Midbrain (tissue), 1 donor: ENCODE measurements around the gene RGS3.
A peak's percentile ranks its signal among the peaks of the same experiment; 100 is the strongest.

Source experiments
- DNase-seq: peaks from one replicate; lab custom pipeline; 2025; lab: John Stamatoyannopoulos, UW

The RGS3 gene

GRCh38 chr9:113572076-113572861, 108.7 kb downstream of the RGS3 start:
- no peak for DNase-seq

GRCh38 chr9:113573046-113573958, 109.8 kb downstream of the RGS3 start:
- DNase-seq = no peak

GRCh38 chr9:113573959-113574352, 110.4 kb downstream of the RGS3 start:
- no peak for DNase-seq

GRCh38 chr9:113574441-113575262, 111.1 kb downstream of the RGS3 start:
- DNase-seq = no peak

DNA sequence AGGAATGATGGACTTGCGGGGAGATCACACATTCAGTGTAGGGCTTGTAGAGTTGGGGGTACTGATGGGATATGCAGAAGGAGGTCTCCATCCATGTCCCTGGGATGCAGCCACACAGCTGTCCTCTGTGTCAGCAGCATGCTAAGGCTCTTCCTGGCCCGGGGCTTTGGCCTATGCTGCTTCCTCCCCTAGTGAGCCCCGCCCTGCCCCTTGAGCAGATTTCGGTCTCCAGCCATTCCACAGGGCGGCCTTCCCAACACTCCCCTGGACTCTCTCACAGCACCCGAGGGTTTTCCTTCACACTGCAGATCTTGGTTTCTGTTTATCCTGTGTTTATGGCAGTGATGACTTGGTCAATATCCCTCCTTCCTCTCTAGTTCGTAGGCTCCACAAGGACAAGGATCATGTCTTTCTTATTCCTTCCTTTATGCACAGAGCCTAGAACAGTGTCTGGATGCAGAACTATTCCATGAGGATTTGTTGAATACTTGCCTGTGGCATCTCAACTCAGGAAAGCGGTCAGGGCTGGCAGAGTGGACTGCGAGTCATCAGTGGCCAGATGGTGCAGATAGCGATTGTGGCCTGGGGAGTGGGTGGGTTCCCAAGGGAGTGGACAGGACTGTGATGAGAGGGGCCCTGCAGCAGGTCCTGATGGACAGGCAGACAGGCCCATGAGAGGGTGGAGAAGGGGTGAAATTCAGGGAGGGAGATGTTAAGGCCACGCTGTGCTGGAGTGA, 114.2 kb downstream of the RGS3 start:
- no peak for DNase-seq

DNA sequence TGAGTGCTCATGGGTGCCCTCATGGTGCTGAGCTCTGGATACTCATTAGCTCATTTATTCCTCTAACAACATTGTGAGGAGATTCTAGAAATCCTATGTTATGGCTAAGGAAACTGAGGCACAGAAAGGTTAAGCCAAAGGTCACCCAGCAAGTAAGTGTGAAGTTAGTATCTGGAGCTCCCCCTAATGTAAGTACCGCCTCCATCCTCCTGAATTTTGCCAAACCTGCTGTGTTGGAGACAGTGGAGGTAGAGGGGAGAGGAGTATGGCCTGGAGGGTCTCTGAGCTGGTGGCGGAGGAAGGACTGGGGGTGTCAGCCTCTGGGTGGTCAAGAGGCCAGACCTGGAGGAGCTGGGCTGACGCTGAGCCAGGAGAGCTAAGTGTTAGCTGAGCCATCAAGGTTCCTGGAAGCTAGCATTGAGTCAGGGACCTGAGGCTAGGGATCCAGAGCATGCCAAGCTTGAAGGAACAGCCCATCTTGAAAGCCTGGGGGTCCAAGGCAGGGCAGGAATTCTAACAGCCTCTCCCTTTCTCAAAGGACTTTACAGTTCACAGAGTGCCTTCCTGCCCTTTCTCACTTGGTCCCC, 114.8 kb downstream of the RGS3 start:
- DNase-seq = no peak

DNA sequence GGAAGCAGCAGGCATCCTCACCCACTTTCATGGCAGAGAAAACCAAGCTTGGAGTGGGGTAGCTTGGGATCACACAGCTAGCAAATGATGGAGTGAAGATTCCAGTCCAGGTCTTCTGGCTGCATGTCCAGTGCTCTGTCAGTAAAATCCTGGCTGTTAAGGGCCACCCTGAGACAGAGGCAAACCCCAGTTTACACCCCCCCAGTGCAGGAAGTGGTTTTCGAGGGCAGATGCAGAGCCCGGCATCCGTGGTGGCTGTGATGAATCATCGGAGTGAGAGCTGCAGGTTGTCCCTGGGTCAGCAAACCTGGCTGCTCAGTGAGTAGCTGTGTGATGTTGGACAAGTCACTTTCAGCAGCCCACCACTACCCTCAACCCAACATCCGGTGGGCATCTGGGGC, 115.4 kb downstream of the RGS3 start:
- DNase-seq = no peak

DNA sequence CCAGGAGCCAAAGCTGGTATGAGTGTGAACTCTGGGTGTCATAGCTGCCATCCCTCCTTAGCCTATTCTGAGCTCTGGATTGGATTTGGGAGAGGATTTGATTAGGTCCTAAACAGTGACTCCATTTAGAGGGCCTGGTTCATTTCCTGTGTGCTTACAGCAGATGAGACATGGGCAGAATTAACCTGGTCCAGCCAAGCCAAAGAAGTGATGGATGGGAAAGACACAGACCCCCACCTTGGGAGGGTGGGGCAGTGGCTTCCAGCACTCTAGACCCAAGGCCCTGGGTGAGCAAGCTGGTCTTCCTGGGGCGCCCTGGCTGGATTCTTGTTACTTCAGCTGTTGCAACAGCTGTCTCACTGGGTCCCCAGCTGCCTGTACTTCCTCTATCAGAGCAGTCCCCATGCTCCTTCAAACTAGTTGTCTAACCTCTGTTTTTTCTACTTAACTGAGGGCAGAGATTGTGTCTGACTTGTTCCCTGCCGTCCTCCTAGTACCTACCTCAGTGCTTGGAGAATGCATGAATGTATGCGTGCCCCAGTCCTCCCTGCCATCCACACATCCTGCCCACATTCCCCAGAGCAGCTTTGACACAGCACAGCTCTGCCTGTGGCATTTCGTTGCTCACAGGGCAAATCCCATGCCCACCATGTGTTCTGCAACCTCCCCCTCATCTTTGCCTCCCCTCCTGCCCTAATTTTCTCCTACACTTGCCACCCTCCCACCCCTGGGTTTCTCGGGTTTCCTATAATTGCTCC, 115.9 kb downstream of the RGS3 start:
- DNase-seq = no peak

- peak; percentile 43 for DNase-seq
Observed at GRCh38 chr9:113580041-113580953, 116.8 kb downstream of the RGS3 start.

DNA sequence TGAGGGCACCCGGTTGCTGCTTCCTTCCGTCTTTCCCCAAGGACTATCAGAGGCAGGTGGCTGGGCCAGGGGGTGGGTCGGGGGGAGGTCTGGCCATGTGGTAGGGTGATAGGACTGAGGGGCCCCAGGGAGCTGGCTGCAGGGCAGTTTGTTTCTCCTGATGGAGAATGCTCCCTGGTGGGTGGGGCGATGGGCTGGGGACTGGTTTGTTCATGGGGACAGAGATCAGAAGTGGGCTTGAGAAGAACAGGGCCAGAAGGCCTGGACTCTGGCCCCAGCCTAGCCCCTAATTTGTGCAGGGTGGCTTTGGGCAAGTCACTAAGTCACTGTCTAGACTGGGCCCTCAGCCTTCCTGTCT, 117.4 kb downstream of the RGS3 start:
- no peak for DNase-seq

- peak; percentile 72 for DNase-seq
Observed at GRCh38 chr9:113581865-113582697, 118.6 kb downstream of the RGS3 start.

DNA sequence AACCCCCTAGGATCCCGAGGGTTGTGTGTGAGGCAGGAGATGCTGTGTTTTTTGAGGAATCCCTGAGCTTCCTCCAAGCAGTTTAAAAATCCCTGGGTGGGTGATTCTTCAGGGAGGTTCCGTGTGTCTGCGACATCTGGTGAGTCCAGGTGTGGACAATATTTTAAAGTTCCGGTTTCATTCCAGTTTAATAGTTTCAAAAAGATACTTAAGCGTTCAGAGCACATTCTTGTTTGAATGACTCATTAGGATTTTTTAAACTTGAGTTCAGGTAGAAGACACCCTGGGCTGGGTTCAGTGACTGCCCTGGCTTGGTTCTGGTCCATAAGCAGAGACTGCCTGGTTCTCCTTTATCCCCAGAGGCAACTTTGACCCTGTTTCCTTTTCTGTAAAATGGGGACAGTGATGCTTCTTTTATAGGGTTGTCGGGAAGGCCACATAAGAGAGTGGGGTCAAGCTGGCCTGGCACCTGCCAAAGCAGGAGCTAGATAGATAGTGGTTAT, 119.2 kb downstream of the RGS3 start:
- DNase-seq = no peak

- no peak for DNase-seq
Observed at GRCh38 chr9:113583511-113584427, 120.2 kb downstream of the RGS3 start.

GRCh38 chr9:113584428-113585084, 121.0 kb downstream of the RGS3 start:
- no peak for DNase-seq

GRCh38 chr9:113585085-113585442, 121.5 kb downstream of the RGS3 start:
- no peak for DNase-seq

DNA sequence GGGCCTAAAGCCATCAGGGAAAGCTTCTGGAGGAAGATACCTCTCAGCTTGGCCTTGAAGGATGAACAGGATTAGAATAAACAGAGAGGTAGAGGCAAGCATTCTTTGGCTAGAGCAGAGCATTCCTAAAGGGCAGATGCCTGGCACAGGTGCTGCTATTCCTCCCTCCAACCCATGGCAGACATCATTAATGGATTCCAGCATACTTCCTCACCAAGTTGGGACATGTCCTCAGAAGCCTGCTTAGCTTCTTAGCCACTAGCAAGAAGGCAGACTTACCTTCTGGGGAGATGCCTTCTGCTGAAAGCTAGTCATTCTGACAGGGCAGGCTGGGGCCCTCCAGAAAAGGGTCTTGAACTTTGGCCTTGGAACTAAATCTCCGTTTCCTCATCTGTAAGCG, 122.0 kb downstream of the RGS3 start:
- DNase-seq = no peak
